ENCODE results near the gene DENND1B. TPM values are rescaled to one million over a fixed set of nuclear protein-coding genes. Genes with fewer than 3 reads are reported as not detected.
"Not testable (repeated sequence)": the region's sequence is repeated elsewhere in the genome, so short reads cannot be mapped to it uniquely, and the experiment has no call there.

DENND1B gene
- total RNA-seq, 1 donor from 2014 or later: 10.2 TPM

GRCh38 chr1:197590687-197591086, 184.6 kb downstream of the DENND1B start:
- Mint-ChIP-seq H3K4me1 (ENCODE audit: unreplicated experiment) (peaks cover 1% of the 10 kb centered on the region), H3K4me3 (ENCODE audit: unreplicated experiment) (no peak overlapping the region), H3K27ac (ENCODE audit: unreplicated experiment) (no peak overlapping the region), H3K27me3 (ENCODE audit: unreplicated experiment) (no peaks in the 10 kb centered on the region), H3K9me3 (ENCODE audit: unreplicated experiment) (no peaks in the 10 kb centered on the region), H3K36me3 (ENCODE audit: unreplicated experiment) (peaks cover 6% of the 10 kb centered on the region)
- DNase-seq (ENCODE audit: extremely low spot score, unreplicated experiment): no peak
- TF ChIP-seq CTCF (IDR thresholded peaks at IDR 0.05): no peak

GRCh38 chr1:197585809-197586208, 189.5 kb downstream of the DENND1B start:
- Mint-ChIP-seq H3K36me3 (ENCODE audit: unreplicated experiment) (peaks cover 1% of the 10 kb centered on the region), H3K4me3 (ENCODE audit: unreplicated experiment) (no peak overlapping the region), H3K4me1 (ENCODE audit: unreplicated experiment) (no peaks in the 10 kb centered on the region), H3K9me3 (ENCODE audit: unreplicated experiment) (no peaks in the 10 kb centered on the region), H3K27ac (ENCODE audit: unreplicated experiment) (no peak overlapping the region), H3K27me3 (ENCODE audit: unreplicated experiment) (no peaks in the 10 kb centered on the region)
- TF ChIP-seq CTCF (IDR thresholded peaks at IDR 0.05): no peak
- no peak for DNase-seq (ENCODE audit: extremely low spot score, unreplicated experiment)

GRCh38 chr1:197577580-197577979, 197.7 kb downstream of the DENND1B start:
- H3K4me1 Mint-ChIP-seq (ENCODE audit: unreplicated experiment): no peaks in the 10 kb centered on the region
- no peaks in the 10 kb centered on the region for H3K9me3 Mint-ChIP-seq (ENCODE audit: unreplicated experiment)
- H3K27me3 Mint-ChIP-seq (ENCODE audit: unreplicated experiment): no peaks in the 10 kb centered on the region
- DNase-seq (ENCODE audit: extremely low spot score, unreplicated experiment): no peak
- TF ChIP-seq CTCF (IDR thresholded peaks at IDR 0.05): no peak
- H3K27ac Mint-ChIP-seq (ENCODE audit: unreplicated experiment): no peak overlapping the region
- H3K36me3 Mint-ChIP-seq (ENCODE audit: unreplicated experiment): peaks cover 2% of the 10 kb centered on the region
- H3K4me3 Mint-ChIP-seq (ENCODE audit: unreplicated experiment): no peak overlapping the region

GRCh38 chr1:197575531-197575930, 199.7 kb downstream of the DENND1B start:
- not testable (repeated sequence) for H3K27ac Mint-ChIP-seq (ENCODE audit: unreplicated experiment); H3K4me3 Mint-ChIP-seq (ENCODE audit: unreplicated experiment); DNase-seq (ENCODE audit: extremely low spot score, unreplicated experiment); H3K9me3 Mint-ChIP-seq (ENCODE audit: unreplicated experiment); H3K4me1 Mint-ChIP-seq (ENCODE audit: unreplicated experiment); H3K27me3 Mint-ChIP-seq (ENCODE audit: unreplicated experiment); H3K36me3 Mint-ChIP-seq (ENCODE audit: unreplicated experiment)

- Mint-ChIP-seq H3K27ac (ENCODE audit: unreplicated experiment) (no peak overlapping the region), H3K4me3 (ENCODE audit: unreplicated experiment) (no peak overlapping the region), H3K36me3 (ENCODE audit: unreplicated experiment) (peaks cover 11% of the 10 kb centered on the region), H3K4me1 (ENCODE audit: unreplicated experiment) (no peaks in the 10 kb centered on the region), H3K27me3 (ENCODE audit: unreplicated experiment) (no peaks in the 10 kb centered on the region), H3K9me3 (ENCODE audit: unreplicated experiment) (peaks cover 13% of the 10 kb centered on the region)
- no peak for TF ChIP-seq CTCF (IDR thresholded peaks at IDR 0.05)
- no peak for DNase-seq (ENCODE audit: extremely low spot score, unreplicated experiment)
Observed at GRCh38 chr1:197572169-197572568, 203.1 kb downstream of the DENND1B start.

- peaks cover 24% of the 10 kb centered on the region for H3K36me3 Mint-ChIP-seq (ENCODE audit: unreplicated experiment)
- no peak for DNase-seq (ENCODE audit: extremely low spot score, unreplicated experiment)
- peaks cover 26% of the 10 kb centered on the region for H3K9me3 Mint-ChIP-seq (ENCODE audit: unreplicated experiment)
- TF ChIP-seq CTCF (IDR thresholded peaks at IDR 0.05): no peak
- no peak overlapping the region for H3K4me3 Mint-ChIP-seq (ENCODE audit: unreplicated experiment)
- H3K27ac Mint-ChIP-seq (ENCODE audit: unreplicated experiment): no peak overlapping the region
- no peaks in the 10 kb centered on the region for H3K27me3 Mint-ChIP-seq (ENCODE audit: unreplicated experiment)
- H3K4me1 Mint-ChIP-seq (ENCODE audit: unreplicated experiment): no peaks in the 10 kb centered on the region
Observed at GRCh38 chr1:197567442-197567841, 207.8 kb downstream of the DENND1B start.
